AG04449 (cell line): ENCODE data around the gene PRELP.

Source experiments
- CTCF ChIA-PET: fragments of 350-600 bp; formaldehyde crosslinking; extraction: SDS; loops from one replicate; lab custom pipeline; 2021; ENCODE audit warnings: antibody characterized with exemption; lab: Yijun Ruan, JAX
- POLR2A ChIA-PET: fragments of 400-600, 350-600 bp; formaldehyde crosslinking; extraction: SDS; loops from one replicate; lab custom pipeline; 2020; ENCODE audit warnings: antibody characterized with exemption, inconsistent platforms; lab: Yijun Ruan, JAX
- DNase-seq: peaks from one replicate; pipeline ENCODE4 v3.0.0-alpha.2; 2010; ENCODE audit warnings: low read depth, low spot score
- H3K4me3 ChIP-seq: 2 replicates; pipeline ENCODE4 v1.5.1; 2011; ENCODE audit warnings: low read depth, mild to moderate bottlenecking, control low read depth, low read length
- CTCF ChIP-seq: IDR thresholded peaks from one replicate; pipeline ENCODE4 v1.5.1; 2011; ENCODE audit warnings: mild to moderate bottlenecking, moderate library complexity, low read length, control low read depth, inconsistent platforms; ENCODE audit not compliant: insufficient read depth; ENCODE audit errors: missing control alignments

The PRELP gene

GRCh38 chr1:203525685-203526084, 50.1 kb downstream of the PRELP start:
- DNase-seq: no peak
- TF ChIP-seq CTCF: no peak
- CTCF ChIA-PET: interaction anchor here (0.7 to 3.3 kb wide), 4 partner anchors 12 to 176 kb away, joined by 3 to 10 read pairs (median 4); no protein-coding TSS in a partner anchor
- POLR2A ChIA-PET: no interaction called here
- H3K4me3 ChIP-seq: no peak overlapping the region

DNA sequence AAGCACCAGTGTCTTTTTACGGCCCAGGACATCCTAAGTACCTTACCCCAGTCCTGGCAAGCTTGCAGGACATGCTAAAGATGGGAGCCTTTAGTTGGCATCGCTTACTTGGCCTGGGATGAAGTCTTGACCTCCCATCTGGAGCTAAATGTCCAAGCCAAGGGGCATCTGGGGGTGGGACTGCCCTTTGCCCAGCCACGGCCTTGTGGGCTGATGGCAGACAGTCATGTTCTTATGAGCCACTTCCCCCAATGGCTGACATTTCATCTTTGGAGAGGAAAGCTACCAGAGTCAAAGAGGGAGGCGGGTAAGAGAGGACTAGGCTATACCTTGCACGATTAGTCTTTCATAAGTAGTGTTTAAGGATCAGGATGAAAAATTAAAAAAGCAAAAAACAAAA, 50.5 kb downstream of the PRELP start:
- ChIA-PET POLR2A (no interaction called here), CTCF (interaction anchor here (0.7 to 3.3 kb wide), 5 partner anchors 11 to 175 kb away, joined by 3 to 10 read pairs (median 3); no protein-coding TSS in a partner anchor)
- no peak for TF ChIP-seq CTCF
- no peak for DNase-seq
- no peak overlapping the region for H3K4me3 ChIP-seq

GRCh38 chr1:203526572-203526971, 51.0 kb downstream of the PRELP start:
- H3K4me3 ChIP-seq: no peak overlapping the region
- ChIA-PET CTCF (interaction anchor here (1.4 to 3.3 kb wide), 3 partner anchors 11 to 175 kb away, joined by 3 to 10 read pairs (median 3); no protein-coding TSS in a partner anchor), POLR2A (no interaction called here)
- no peak for DNase-seq
- no peak for TF ChIP-seq CTCF

GRCh38 chr1:203527013-203527412, 51.4 kb downstream of the PRELP start:
- POLR2A ChIA-PET: interaction anchor here (0.6 kb wide), 1 partner anchor 997 kb away, joined by 3 read pairs; no protein-coding TSS in a partner anchor
- CTCF ChIA-PET: interaction anchor here (1.4 to 3.3 kb wide), 2 partner anchors 10 to 23 kb away, joined by 3 to 10 read pairs; no protein-coding TSS in a partner anchor

GRCh38 chr1:203528063-203528462, 52.5 kb downstream of the PRELP start:
- DNase-seq: no peak
- ChIA-PET CTCF (interaction anchor here (0.7 to 1.1 kb wide), 3 partner anchors 9 to 23 kb away, joined by 3 to 5 read pairs (median 3); no protein-coding TSS in a partner anchor), POLR2A (interaction anchor here (0.6 kb wide), 1 partner anchor 99 kb away, joined by 4 read pairs; the partner anchor contains the start of gene ATP2B4)
- no peak for TF ChIP-seq CTCF
- no peak overlapping the region for H3K4me3 ChIP-seq

More at GRCh38 chr1:203527013-203527412, 51.4 kb downstream of the PRELP start:
- H3K4me3 ChIP-seq: no peak overlapping the region
- TF ChIP-seq CTCF: no peak
- DNase-seq: no peak

GRCh38 chr1:203528976-203529835, 53.6 kb downstream of the PRELP start:
- no peak for DNase-seq
- ChIA-PET POLR2A (no interaction called here), CTCF (no interaction called here)
- H3K4me3 ChIP-seq: no peak overlapping the region
- no peak for TF ChIP-seq CTCF
